CD4-positive, alpha-beta T cell treated with Interleukin-6 for 4 hours (primary cell): ENCODE measurements around the gene SPDEF.

Experiments used
- DNase-seq: peaks from one replicate; pipeline ENCODE4 v3.0.0-alpha.2; 2020; ENCODE audit warnings: mixed read lengths

SPDEF gene

DNA sequence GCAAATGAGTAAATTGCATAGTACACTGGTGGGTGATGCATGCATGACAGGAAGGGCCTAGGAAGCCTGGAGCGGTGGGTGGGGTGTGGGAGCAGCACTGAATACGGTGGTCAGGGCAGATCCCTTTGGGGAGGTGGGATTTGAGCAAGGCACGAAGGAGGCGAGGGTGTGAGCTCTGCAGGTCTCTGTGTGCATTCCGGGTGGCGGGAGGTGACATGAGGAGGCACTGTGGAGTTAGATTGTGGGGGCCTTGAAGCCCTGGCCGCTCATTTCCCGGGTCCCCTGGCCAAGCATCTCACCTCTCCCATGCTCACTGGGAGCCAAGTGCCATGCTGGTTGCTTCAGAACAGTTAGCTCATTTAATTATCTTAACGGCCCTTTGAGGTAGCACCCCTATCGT is 6.2 kb upstream of the SPDEF start:
- no peak for DNase-seq

DNA sequence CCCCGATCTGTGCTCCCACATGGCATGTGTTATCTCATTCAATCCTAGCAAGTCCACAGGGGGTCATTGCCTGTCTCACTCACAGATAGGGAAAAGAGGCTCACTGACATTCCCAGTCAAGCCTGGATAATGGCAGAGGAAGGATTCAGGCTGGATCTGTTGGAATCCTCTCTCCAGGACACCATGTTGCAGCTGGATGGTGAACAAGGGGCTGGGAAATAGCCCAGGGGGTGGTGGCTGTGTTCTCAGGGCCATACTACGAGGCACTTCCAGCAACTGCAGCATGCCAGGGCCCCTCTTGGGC is 5.0 kb upstream of the SPDEF start:
- no peak for DNase-seq

DNA sequence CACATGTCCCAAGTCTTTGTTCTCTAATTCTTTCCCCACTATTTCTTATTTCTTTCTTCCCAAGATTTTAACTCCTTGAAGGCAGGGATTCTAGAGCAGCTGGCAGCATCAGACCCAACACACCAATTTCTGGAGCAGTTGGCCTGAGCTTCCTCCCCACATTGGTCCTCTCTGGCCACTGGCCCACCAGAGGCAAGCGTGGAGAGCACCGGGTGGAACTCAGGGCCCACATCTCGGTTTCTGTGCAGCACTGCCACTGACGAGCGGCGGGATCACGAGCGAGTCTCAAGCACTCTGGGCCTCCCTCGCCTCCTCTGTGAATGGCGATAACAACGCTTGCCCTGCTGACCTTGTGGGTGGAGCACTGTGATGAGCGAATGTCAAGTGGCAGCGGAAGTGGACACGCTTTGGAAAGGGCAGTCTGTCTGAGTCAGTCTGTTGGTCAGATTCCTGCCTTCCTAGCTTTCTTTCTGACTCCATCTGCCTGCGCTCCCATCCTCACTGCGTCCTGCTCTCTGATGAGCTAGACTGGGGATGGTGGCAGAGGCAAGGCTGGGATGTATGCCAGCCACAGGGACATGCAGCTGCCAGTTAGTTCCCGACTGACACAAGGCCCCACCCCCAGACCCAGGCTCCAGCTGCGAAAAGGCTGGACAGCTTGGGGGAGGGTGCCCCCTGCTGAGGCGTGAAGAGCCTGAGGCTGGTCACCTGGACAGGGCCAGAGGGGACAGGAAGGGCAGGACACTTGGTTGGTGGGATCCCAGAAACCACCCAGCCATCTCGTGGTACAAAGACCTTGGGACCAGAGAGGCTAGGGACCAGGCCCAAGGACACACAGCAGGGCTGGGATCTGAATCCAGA is 4.5 kb upstream of the SPDEF start:
- DNase-seq = no peak

DNA sequence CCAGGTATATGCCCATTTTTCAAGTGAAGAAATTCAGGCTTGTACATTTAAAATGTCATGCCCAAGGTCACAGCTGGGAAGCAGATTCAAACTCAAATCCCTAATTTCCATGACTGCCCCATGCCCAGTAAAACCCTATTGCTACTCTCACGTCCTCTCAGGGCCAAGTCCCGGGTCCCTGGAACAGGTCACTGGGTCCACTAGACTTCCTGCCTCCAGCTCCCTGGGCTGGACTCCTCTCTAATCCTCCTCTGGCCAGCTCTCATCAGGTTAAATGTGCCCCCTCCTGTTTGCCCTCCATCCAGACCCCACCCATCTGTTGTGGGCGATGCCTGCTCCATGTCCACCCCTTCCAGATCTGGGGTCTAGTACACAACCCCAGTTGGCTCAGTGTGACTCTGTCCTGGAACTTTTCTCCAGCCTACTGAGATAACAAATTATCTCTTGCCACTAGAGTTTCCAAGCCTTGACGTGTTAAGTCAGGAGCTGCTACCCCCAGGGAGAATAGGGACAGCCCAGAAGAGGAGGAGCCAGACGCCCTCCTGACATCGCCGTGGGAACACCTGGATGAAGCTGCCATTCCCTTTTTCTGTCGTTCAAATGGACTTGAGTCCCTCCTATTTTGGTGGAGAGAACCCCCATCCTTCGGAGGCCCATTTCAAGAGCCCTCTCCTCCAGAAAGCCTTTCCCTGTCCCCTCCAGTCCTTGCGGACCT is 3.7 kb upstream of the SPDEF start:
- DNase-seq = no peak

DNA sequence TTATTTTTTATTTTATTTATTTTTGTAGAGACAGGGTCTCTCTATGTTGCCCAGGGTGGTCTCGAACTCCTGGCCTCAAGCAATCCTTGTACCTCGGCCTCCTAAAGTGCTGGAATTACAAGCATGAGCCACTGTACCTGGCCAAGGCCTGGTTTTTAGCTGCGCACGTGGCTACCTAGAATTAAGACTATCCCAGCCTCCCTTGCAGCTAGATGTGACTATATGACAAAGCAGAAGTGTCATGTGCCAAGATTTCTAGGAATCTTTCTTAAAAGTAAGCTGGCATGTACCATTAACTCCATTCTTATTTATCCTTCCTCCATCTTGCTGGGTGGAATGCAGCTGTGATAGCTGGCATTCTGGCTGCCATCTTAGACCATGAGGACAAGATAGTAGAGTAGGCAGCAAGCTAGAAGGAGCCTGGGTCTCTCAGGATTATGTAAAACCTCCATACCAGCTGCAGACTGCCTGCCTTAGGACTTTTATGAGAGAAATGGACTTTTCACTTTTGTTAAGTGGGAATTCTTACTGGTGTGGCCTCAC is 2.1 kb upstream of the SPDEF start:
- DNase-seq = no peak

- DNase-seq = no peak
Measured at GRCh38 chr6:34557228-34557627, 1.1 kb upstream of the SPDEF start.

DNA sequence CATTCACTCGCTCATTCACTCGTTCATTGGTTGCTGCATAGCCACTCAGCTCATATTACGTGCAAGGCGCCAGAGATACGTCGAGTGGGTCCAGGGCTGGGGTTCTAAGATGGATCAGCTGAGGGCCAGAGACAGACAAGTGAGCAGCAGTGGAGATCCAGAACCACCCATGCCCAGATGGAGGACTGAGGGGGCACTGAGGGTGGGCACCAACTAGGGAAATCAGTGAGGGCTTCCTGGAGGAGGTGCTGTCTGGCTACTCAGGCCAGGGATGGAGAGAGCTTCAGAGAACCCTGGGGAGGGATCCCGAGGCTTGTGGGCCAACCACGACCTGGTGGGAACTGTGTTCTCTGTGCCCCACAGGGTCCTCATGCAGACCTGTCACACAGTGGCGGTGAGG is 364 bp upstream of the SPDEF start:
- DNase-seq = no peak

GRCh38 chr6:34555328-34555727 is 801 bp downstream of the SPDEF start:
- no peak for DNase-seq

GRCh38 chr6:34555007-34555322 is 1.2 kb downstream of the SPDEF start:
- DNase-seq = no peak

- DNase-seq = no peak
Measured at GRCh38 chr6:34554291-34555006, 1.7 kb downstream of the SPDEF start.

DNA sequence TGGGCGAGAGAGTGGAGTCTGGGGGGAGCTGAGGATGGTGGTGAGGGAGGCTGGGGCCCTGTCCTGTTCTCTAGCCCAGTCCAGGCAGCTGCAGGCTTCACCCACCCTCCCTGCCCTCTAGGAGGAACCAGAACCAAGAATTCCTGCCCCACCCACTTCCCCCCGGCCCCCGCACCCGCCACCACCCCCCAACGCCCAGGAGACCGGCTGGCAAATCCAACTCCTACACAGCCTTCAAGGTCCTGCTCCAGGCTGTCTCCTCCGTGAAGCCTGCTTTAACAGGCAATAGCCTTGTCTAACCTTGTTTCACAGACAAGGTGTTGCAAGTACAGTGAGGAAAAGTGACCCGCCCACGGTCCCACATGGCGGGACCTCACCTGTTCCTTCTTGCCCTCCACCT is 2.4 kb downstream of the SPDEF start:
- DNase-seq = no peak

GRCh38 chr6:34553146-34553545 is 3.0 kb downstream of the SPDEF start:
- DNase-seq = no peak

DNA sequence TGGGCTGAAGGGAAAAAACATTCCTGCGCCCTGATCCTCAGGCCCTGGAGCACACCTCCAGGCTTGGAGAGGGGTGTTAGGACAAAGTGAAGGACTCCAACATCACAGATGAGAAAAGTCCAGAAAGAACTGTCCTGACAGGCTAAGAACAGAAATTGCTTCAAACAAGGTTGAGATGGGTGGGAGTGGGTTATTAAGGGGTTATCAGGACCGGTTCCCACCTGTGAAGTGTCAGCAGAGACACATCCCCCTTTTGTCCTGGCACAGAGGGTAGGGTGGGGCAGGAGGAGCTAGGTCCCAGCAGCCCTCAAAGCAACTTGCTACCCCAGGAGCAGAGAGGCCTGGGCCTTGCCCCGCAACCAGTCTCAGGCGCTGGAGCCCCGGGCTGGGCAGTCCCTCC is 3.5 kb downstream of the SPDEF start:
- DNase-seq = no peak

DNA sequence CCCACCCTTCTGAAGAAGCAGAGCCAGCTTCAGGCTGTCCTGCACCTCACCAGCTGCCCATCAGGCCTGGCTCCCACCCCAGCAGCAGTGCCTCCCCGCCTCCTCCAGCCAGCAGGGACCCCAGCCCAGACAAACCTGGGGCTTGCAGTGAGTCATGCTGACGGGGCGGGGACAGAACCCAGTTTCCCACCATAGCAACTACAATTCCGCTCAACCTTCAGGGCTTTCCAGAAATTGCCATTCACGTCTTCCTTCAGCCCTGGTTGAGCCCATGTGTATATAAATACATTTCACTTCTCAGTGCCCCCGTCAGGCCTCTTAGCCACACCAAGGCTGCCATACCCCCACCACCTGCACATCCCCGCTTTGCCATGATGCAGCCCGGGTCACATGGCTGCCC is 4.4 kb downstream of the SPDEF start:
- no peak for DNase-seq

- no peak for DNase-seq
Measured at GRCh38 chr6:34549804-34550202, 6.3 kb downstream of the SPDEF start.

DNA sequence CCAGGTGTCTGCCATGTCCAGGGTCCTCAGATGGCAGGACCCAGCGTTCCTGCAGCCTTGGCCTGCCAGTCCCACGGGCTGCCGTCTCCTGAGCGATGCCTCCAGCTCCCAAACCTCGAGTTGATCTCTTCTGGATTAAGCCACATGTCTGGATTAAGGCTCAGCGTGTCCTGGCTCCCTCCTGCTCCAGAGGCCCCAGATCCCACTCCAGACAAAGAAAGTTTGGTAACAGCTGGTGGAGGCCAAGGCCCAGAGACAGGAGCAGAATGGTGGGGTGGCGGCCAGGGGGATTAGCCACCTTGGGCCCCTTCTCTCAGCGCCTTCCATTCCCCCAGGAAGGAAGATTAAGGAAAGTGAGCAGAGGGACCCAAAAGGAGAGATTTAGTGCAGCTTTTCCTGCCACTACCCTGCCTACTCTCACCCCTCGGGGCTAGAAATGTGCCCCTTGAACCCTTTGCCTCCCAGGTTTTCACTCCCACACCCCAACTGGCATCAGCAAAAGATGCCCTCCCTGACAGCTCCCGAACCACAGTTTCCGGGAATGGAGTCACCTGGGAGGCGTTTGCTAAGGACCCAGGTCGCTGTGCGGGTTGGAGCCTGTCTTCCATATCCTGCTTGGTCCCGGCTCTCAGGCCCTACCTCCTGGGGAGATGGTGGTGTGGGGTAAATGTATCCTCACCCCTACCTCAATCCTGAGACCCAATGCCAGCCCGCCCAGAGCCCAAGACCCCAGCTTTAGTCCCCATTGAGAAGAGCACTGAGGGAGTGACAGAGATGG is 6.9 kb downstream of the SPDEF start:
- no peak for DNase-seq

DNA sequence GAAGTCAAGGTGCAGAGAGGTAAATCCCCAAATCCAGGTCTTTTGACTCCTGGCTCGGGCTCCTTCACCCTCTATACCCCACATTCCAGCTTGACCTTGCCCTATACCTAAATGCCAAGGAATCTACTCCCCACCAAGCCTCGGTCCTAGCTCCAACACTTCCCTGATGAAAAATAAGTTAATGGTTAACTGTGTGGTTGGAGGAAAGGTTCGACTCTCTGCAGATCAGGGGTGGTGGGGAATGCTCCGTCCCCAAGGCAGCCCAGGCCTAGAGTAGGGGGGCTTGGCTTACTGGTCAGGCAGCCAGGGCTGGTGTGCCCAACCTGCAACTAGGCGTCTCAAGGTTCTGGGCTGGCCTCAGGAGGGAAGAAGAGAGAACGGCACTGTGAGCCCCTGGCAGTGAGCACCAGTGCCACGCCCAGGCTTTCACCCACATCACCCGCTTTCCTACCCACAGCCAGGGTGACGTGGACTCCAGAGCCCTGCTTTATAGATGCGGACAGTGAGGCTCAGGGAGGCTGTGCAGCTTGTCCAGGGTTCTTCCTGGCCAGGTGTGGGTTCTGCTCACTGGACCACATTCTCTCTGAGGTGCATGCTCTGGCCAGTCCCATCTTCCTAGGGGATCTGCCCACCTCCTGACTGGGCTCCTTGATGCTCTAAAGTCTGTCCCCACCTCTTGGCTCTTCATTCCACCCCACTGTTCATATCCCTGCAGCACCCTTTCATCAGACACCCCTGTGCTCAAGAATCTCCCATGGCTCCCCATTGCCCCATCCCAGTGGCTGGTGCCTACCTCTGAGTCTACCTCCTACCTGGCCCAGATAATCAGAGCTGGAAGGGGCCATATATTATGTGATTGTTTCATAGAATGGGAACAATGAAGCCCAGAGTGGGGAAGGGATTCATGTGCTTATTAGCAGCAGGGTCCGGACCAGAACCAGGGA is 8.2 kb downstream of the SPDEF start:
- no peak for DNase-seq

DNA sequence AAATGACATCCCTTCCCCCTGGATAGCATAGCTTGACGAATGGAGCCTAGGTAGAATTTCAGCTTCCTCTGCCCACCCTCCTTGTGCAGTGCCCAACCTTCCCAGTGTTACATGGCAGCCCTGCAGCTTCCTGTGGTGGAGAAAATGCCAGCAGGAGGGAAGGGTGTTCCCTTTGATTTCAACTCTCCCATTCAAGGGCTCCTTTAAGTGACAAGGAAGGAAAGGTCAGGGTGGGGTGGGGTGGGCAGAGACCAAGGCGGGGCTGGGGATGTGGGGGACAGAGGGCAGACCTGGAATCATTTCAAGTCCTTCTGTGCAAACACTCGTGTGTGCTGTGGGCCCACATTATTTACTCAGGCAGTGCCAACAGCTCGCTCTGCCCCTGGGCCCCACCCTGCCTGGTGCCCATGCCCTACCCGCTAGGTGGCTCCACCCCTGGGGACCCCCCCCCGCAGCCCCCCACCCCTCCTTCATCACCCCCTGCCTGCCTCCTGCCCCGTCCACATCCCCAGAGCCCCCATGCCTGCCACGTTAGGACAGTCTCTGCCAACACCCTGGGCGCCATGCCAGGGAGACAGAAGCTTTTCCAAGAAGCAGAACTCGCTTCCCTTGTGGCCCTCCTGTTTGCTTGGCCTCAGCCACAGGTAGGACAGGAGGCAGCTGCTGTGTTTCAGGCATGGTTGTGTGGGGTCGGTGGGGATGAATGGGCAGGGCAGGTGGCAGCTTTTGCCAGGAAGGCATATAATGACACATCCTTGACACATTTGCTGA is 9.4 kb downstream of the SPDEF start:
- DNase-seq = no peak

DNA sequence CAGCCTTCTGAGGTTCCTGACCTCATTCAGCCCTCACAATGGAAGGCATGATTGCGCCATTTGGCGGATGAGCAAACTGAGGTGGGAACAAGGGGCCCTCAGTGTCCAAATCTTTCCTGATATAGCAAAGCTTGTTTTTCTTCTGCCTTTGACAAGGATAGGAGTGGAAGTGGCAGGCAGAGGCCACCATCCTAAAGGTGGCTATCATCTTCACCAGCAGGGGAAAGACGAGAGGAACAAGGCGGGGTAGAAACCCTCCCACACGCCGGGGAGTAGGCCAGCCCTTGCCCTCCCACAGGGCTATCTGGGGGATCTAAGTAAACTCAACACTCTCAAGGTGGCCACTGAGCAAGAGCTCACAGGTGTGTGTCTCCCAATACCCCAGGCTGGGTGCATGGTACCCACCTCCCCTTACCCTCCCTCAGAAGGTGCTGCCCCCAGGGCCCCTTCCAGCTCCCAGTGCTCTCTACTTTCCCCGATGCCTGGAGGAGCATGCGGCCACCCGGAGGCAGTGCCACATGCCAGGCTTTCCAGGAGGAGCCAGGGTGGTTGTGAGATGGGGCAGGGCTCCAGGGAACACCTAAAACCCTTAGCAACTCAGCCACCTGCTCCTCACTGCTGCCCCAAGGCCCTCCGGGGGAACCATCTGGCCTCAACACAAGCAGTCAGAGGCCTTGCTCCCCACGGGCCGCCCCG is 11.2 kb downstream of the SPDEF start:
- no peak for DNase-seq

GRCh38 chr6:34544052-34544604 is 12.0 kb downstream of the SPDEF start:
- DNase-seq = no peak
